ENCODE measurements around the gene MIPEP. TPM values are rescaled to one million over a fixed set of nuclear protein-coding genes. Genes with fewer than 3 reads are reported as not detected.

Gene MIPEP
- total and polyA plus RNA-seq, 9 of the 15 experiments (the other 6 are each of a cell fraction or from before 2014, with no cell fraction given), result 1.7 to 19.3 (median 13.1) TPM

GRCh38 chr13:23866420-23867026 lies 22.7 kb downstream of the MIPEP start (continued):
- peak; percentile 91 for TF ChIP-seq MGA (IDR thresholded peaks at IDR 0.05)
- TF ChIP-seq HMG20B (CRISPR knock-in tag; IDR thresholded peaks at IDR 0.05), result no peak
- no peak for TF ChIP-seq RAD21 (CRISPR knock-in tag; conservative IDR thresholded peaks at IDR 0.05 in 1 of 2, IDR thresholded peaks at IDR 0.05 in 1 of 2)
- peak; percentile 81 for TF ChIP-seq C11orf30 (IDR thresholded peaks at IDR 0.05; ENCODE audit: low read depth)
- TF ChIP-seq MAFG (tag; conservative IDR thresholded peaks at IDR 0.05), result peak; percentile 73
- no peak for TF ChIP-seq PHB2 (IDR thresholded peaks at IDR 0.05; ENCODE audit: low read depth)
- TF ChIP-seq TEAD1 (CRISPR knock-in tag; IDR thresholded peaks at IDR 0.05), result no peak
- peak; percentile 53; the same call in 1 of the 2 replicates for TF ChIP-seq MAFK (IDR thresholded peaks at IDR 0.05; ENCODE audit: low read length)
- TF ChIP-seq DPF2 (IDR thresholded peaks at IDR 0.05), result 0 out of 2 replicates have a peak, but pooled peaks have one; percentile 31
- no peak for TF ChIP-seq SMAD3 (CRISPR knock-in tag; conservative IDR thresholded peaks at IDR 0.05)
- TF ChIP-seq ZNF316 (IDR thresholded peaks at IDR 0.05), result peak; percentile 85
- TF ChIP-seq SNIP1 (IDR thresholded peaks at IDR 0.05; ENCODE audit: low read depth), result no peak
- no peak for TF ChIP-seq TGIF2 (CRISPR knock-in tag; IDR thresholded peaks at IDR 0.05)
- no peak for TF ChIP-seq KDM5B (IDR thresholded peaks at IDR 0.05; ENCODE audit: insufficient replicate concordance, low read depth, low read length)
- TF ChIP-seq ZC3H4 (CRISPR knock-in tag; IDR thresholded peaks at IDR 0.05; ENCODE audit: borderline replicate concordance), result no peak
- 0 out of 2 replicates have a peak, but pooled peaks have one; percentile 30 for TF ChIP-seq SMAD4 (CRISPR knock-in tag; conservative IDR thresholded peaks at IDR 0.05)

Data from K562 (cell line).